Central memory CD4-positive, alpha-beta T cell (primary cell): ENCODE measurements around the gene PRR23B.

Source experiments
- DNase-seq: peaks from one replicate; pipeline ENCODE4 v3.0.0; 2022

PRR23B gene

GRCh38 chr3:138972941-138973340 lies 47.8 kb downstream of the PRR23B start:
- DNase-seq = no peak

- no peak for DNase-seq
Measured at GRCh38 chr3:138971766-138972320, 48.9 kb downstream of the PRR23B start.
